Tongue (tissue), 2 donors: ENCODE data around the gene FAM177A1. TPM values are rescaled to one million over a fixed set of nuclear protein-coding genes. Genes with fewer than 3 reads are reported as not detected.
"Not testable (repeated sequence)": the region's sequence is repeated elsewhere in the genome, so short reads cannot be mapped to it uniquely, and the experiment has no call there.

Source experiments
- DNase-seq: peaks from one replicate; pipeline ENCODE4 v3.0.0-alpha.2; 2015
- total RNA-seq: library from RNA; depleted of rRNA; stranded (reverse); fragments of >200 nt; gene quantifications from one replicate; pipeline ENCODE4 v1.2.3, GENCODE V29; 2014

The FAM177A1 gene
- total RNA-seq, 1 donor from 2014 or later, result 22.3 TPM

GRCh38 chr14:35065731-35066130 lies 19.7 kb downstream of the FAM177A1 start:
- not testable (repeated sequence) for DNase-seq

- no peak for DNase-seq
These were observed 22.4 kb downstream of the FAM177A1 start for GRCh38 chr14:35068238-35069012.

DNA sequence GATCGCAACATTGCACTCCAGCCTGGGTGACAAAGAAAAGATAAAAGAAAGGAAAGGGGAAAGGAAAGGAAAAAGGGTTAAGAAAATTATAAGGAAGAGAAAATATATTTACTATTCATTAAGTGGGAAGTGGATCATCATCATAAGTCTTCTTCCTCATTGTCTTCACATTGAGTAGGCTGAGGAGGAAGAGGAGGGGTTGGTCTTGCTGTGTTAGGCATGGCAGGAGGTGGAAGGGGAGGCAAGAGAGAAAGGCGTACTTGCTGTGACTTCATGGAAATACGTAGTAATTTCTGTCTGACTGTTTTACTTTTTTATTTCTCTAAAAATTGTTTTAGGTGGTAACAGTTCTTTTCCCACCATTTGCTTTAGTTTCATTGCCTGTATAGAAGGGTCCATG lies 26.2 kb downstream of the FAM177A1 start:
- DNase-seq, result no peak

DNA sequence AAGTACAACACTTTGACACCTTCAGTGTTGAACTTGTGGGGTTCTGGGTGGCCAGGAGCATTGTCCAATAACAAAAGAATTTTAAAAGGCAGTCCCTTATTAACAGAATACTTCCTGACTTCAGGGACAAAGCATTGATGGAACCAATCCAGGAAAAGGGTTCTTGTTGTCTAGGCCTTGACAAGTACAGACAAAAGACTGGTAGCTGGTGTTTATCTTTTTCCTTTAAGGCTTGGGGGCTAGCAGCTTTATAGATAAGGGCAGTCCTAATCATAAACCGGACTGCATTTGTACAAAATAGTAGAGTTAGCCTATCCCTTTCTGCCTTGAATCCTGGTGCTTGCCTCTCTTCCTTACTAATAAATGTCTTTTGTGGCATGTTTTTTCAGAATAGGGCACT lies 27.4 kb downstream of the FAM177A1 start:
- DNase-seq, result no peak

DNA sequence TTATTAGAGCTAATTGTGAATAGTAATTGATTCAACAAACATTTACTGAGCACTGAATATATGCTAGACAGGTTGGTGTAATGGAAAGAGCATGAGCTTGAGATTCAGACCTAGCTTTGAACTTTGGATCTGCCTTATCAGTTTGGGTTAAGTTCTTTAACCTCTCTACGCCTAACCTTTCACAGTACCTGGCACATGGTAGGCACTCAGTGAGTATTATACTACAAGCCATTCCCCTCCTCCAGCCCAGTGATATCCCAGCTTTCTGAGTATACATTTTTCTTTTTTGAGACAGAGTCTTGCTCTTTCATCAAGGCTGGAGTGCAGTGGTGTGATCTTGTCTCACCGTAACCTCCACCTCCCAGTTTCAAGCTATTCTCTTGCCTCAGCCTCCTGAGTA lies 32.0 kb downstream of the FAM177A1 start:
- DNase-seq, result no peak

DNA sequence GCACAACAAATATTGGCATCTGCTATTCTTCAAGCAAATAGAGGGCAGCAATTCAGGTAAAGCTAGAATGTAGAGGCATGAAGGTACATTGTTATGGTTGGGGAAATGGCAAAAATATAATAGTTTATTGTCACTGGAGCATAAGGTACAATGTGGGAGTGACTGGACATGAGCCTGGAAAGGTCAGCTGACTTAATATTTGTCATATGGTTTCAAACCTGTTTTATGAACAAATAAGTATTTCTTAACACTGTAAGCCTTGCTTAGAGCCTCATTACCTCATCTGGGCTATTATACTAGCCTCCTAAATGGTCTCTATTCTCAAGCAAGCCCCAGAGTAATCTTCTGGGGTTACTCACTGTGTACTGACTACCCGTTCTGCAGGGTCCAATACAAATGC lies 33.7 kb downstream of the FAM177A1 start:
- DNase-seq, result no peak

DNA sequence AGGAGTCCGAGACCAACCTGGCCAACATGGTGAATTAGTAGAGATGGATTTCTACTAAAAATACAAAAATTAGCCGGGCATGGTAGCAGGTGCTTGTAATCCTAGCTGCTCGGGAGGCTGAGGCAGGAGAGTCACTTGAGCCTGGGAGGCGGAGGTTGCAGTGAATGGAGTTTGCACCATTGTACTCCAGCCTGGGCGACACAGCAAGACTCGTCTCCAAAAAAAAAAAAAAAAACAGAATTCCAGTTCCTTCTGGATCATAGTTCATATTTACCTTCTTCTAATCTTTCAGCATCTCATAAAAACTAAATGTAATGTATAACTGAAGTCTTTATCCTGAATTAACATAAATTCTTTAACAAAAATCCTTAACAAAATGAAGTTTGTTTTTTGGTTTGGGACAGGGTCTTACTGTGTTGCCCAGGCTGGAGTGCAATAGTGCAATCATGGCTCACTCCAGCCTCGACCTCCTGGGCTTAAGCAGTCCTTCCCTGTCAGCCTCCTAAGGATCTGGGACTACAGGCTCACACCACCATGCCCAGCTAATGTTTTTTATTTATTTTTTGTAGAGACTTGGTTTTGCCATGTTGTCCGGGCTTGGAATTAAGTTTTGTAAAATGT lies 37.6 kb downstream of the FAM177A1 start:
- DNase-seq, result no peak

- DNase-seq, result peak; percentile 5
These were observed 39.4 kb downstream of the FAM177A1 start for GRCh38 chr14:35085441-35085840.

DNA sequence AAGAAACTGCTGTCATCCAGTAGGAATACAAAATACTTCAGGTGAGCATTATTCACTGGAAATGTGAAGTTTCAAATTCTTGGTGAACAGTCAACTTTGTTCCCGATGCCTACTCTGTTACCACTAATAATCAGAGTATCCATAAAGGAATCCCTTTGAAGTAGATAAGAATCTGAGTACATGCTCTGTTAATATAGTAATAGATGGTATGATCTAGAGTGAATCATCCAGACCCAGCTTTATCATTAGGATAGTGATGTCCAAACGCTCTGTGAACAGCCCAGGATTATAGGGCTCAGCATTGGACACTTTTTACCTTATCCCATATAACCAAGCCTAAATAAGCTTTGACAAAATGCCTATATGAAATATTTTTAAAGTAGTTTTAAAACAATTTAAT lies 42.4 kb downstream of the FAM177A1 start:
- no peak for DNase-seq

DNA sequence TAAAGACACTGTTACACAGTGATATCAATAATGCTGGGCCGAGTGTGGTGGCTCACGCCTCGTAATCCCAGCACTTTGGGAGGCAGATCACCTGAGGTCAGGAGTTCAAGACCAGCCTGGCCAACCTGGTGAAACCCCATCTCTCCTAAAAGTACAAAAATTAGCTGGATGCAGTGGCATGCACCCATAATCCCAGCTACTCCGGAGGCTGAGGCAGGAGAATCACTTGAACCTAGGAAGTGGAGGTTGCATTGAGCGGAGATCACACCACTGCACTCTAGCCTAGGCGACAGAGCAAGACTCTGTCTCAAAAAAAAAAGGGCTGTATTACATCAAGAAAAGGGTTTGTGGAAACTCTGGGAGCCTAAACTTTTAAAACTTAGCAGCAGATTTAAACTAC lies 48.6 kb downstream of the FAM177A1 start:
- DNase-seq, result not testable (repeated sequence)

DNA sequence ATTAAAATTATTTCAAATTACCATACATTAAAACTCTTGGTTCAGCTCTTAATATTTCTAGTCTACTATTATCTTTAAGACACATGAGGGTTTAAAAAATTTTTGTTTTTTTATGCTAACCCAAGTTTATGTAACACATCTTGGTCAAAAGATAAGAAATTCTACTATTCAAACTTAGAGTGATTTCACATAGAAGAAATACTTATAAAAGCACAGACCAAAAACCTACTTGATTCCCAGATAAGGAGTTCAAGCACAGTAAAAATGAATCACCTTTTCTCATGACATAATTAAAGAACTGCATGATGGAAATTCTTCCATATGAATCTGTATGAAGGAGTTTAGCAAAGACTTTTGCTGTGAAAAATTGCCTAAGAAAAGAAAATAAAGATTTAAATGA lies 61.8 kb downstream of the FAM177A1 start:
- DNase-seq, result no peak

DNA sequence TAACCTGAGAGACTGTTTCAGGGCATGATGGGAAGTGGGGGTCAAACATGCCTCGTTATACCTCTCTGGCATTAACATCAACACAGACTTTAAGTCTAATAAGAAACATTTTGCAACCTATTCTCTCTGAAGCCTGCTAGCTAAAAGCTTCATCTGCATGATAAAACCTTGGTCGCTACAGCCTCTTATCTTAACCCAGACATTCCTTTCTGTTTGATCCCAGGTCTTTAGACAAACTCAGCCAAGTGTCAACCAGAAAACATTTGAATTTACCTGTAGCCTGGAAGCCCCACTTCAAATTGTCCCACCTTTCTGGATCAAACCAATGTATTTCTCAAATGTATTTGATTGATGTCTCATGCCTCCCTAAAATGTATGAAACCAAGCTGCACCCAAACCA lies 66.6 kb downstream of the FAM177A1 start:
- DNase-seq, result no peak

GRCh38 chr14:35113308-35113950 lies 67.4 kb downstream of the FAM177A1 start:
- no peak for DNase-seq

GRCh38 chr14:35114036-35114435 lies 68.0 kb downstream of the FAM177A1 start:
- no peak for DNase-seq

GRCh38 chr14:35116242-35116641 lies 70.2 kb downstream of the FAM177A1 start:
- no peak for DNase-seq

GRCh38 chr14:35117112-35117511 lies 71.0 kb downstream of the FAM177A1 start:
- no peak for DNase-seq

GRCh38 chr14:35121026-35121886 lies 75.2 kb downstream of the FAM177A1 start:
- DNase-seq, result peak; percentile 97

DNA sequence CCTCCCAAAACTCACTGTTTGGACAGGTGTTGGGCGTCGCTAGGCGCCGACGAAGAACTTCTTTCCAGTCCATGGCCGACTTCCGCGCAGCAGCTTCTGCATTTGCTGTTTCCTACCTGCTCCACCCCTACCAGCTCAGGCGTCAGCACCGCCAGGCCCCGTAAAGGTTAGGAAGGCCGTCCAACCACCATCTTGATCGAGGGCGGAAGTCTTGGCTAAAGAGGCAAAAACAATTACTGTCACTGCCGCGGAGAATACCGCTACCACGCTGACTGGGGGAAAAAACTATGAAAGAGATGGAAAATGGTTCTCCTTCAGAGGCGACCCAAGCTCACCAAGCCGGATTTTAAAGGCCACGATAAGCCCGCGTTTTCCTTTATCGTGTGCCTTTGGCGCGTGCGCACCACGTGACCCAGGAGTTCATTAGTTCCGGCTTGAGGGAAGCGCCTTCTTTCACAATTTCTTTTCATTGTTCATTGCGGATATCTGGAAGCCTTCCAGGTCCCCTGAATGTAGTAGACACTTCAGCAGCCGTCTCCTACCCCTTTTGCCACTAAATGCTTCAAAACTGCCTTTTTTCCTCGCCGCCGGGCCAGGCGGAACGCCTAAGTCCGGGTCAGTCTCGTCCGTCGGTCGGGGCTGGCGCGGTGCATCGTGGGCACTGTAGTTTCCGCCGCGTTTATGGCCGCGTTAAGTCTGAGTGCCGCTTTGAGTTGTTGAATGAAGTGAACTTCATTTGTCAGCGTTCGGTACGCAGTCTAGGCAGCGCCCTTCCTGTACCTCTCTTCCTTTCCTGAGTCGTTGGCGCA lies 76.0 kb downstream of the FAM177A1 start, which contains the start of the genes PPP2R3C and PRORP:
Gene PPP2R3C, minus strand, starts transcription at position 104 of the 809 bp plus-strand sequence. Its CDS starts 31 bp downstream, at position 73.
Gene PRORP, plus strand, starts transcription at position 666 of the 809 bp plus-strand sequence. CDS start 694 bp downstream, outside the sequence.
- peak; percentile 96 for DNase-seq

DNA sequence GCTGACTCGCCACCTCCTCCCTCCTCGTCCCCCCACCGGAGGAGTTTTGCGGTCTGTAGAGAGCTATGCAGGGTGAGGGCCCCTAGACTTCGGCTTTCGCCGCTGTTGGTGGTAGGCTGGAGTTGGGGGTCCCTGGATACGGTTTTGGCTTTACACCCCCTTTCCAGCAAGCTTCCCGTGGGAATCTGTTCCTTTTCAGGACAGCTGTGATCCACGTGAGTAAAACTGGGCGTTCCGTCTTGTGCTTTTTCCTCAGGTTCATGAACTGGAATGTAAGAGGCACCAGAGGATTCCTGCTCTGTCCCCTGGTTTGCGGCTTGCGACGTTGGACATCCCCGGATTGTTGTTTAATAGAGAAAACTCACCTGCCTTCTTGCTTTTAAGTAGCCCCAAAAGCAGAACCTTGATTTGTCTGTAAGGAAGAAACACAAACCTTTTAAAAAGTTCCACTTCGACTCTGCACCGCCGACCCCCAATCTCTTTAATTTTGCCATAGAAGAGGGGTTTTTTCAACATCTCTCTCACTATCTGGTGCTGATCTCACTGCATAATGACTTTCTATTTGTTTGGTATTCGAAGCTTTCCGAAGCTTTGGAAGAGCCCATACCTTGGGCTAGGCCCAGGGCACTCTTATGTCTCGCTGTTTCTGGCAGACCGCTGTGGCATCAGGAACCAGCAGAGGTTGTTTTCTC lies 76.8 kb downstream of the FAM177A1 start:
- DNase-seq, result no peak

DNA sequence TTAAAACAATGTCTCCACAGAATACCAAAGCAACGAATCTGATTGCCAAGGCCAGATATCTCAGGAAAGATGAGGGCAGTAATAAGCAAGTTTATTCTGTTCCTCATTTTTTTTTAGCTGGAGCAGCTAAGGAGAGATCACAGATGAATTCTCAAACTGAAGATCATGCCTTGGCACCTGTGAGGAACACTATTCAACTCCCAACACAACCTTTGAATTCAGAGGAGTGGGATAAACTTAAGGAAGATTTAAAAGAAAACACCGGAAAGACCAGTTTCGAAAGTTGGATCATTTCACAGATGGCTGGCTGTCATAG lies 77.3 kb downstream of the FAM177A1 start:
- no peak for DNase-seq

DNA sequence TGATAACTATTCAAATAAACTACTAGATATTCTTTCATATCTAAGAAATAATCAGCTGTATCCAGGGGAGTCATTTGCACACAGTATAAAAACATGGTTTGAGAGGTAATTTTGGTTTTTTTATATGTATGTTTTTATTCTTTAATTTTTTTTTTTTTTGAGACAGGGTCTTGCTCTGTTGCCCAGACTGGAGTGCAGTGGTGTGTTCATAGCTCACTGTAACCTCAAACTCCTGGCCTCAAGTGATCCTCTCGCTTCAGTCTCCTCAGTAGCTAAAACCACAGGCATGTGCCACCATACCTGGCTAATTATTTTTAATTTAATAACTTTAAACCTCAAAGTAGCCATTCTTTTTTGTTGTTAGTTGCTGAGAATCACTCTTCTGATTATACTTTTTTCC lies 78.1 kb downstream of the FAM177A1 start:
- DNase-seq, result no peak
